Smooth muscle cell (in vitro differentiated cells): ENCODE data around the gene HHAT. TPM values are rescaled to one million over a fixed set of nuclear protein-coding genes. Genes with fewer than 3 reads are reported as not detected.

ENCODE experiments used
- DNase-seq: peaks from one replicate; lab custom pipeline; 2025; ENCODE audit not compliant: unreplicated experiment; lab: John Stamatoyannopoulos, UW
- H2AFZ ChIP-seq: fragments of 200-600 bp; sonication (generic); 2 replicates; pipeline ENCODE4 v1.6.0; 2016; ENCODE audit warnings: antibody characterized with exemption, low read depth, mild to moderate bottlenecking
- H3F3A ChIP-seq: fragments of 200-600 bp; sonication (generic); 2 replicates; pipeline ENCODE4 v1.6.0; 2017; ENCODE audit warnings: antibody characterized with exemption, low read depth
- H3K27ac ChIP-seq: fragments of 200-600 bp; sonication (generic); 2 replicates; pipeline ENCODE4 v1.5.1; 2016; ENCODE audit warnings: low read depth, mild to moderate bottlenecking
- H3K27me3 ChIP-seq: fragments of 200-600 bp; sonication (generic); 2 replicates; pipeline ENCODE4 v1.6.1; 2016; ENCODE audit warnings: low read depth, mild to moderate bottlenecking
- H3K36me3 ChIP-seq: fragments of 200-600 bp; sonication (generic); 2 replicates; pipeline ENCODE4 v1.5.1; 2016; ENCODE audit warnings: low read depth
- H3K4me1 ChIP-seq: fragments of 200-600 bp; sonication (generic); 2 replicates; pipeline ENCODE4 v1.5.1; 2016; ENCODE audit warnings: low read depth
- H3K4me2 ChIP-seq: fragments of 200-600 bp; sonication (generic); 2 replicates; pipeline ENCODE4 v1.6.0; 2016; ENCODE audit warnings: mild to moderate bottlenecking
- H3K4me3 ChIP-seq: fragments of 200-600 bp; sonication (generic); 2 replicates; pipeline ENCODE4 v1.5.1; 2016; ENCODE audit warnings: mild to moderate bottlenecking
- H3K79me2 ChIP-seq: fragments of 200-600 bp; sonication (generic); 2 replicates; pipeline ENCODE4 v1.6.0; 2016; ENCODE audit warnings: low read depth, mild to moderate bottlenecking
- H3K9ac ChIP-seq: fragments of 200-600 bp; sonication (generic); 2 replicates; pipeline ENCODE4 v1.6.0; 2016; ENCODE audit warnings: low read depth
- H3K9me3 ChIP-seq: fragments of 200-600 bp; sonication (generic); replicated peaks from 2 replicates; pipeline ENCODE4 v1.5.1; 2016; ENCODE audit warnings: low read depth
- H4K20me1 ChIP-seq: fragments of 200-600 bp; sonication (generic); 2 replicates; pipeline ENCODE4 v1.6.0; 2016; ENCODE audit warnings: low read depth
- WGBS: methylation state at CpG from one replicate; pipeline ENCODE4 v1.1.7; 2016; ENCODE audit warnings: low lambda C conversion rate; 5-methylcytosine and 5-hydroxymethylcytosine counted together
- polyA plus RNA-seq: library from polyadenylated mRNA; unstranded; fragments of >200 nt; fragmentation: Nextera tagmentation; extraction: Ambion mirVana; gene quantifications from 2 replicates; pipeline ENCODE4 v1.2.1, GENCODE V29; 2016
- total RNA-seq: library from RNA; depleted of rRNA; stranded (reverse); fragments of >200 nt; gene quantifications from 2 replicates; pipeline ENCODE4 v1.2.3, GENCODE V29; 2014
- TF ChIP-seq, protein P1 (sequence below): fragments of 200-600 bp; sonication (generic); IDR thresholded peaks from 2 replicates; pipeline ENCODE4 v1.5.1; 2017; ENCODE audit warnings: borderline replicate concordance, mild to moderate bottlenecking, antibody characterized with exemption; ENCODE audit not compliant: insufficient read depth, poor library complexity, severe bottlenecking

Gene HHAT
- total and polyA plus RNA-seq, 2 experiments from 2014 or later = 4.6 to 9.8 TPM

- WGBS = 61% methylated on average over 3 of the region's 3 CpGs
Measured at GRCh38 chr1:210527091-210527490, 198.4 kb downstream of the HHAT start.

GRCh38 chr1:210531475-210532222 lies 202.9 kb downstream of the HHAT start:
- Histone ChIP-seq H3K4me3 (no peak overlapping the region), H3K27me3 (no peaks in the 10 kb centered on the region), H3K36me3 (no peaks in the 10 kb centered on the region), H3K9ac (no peak overlapping the region), H3F3A (no peaks in the 10 kb centered on the region), H4K20me1 (no peaks in the 10 kb centered on the region), H3K4me1 (peaks cover 9% of the 10 kb centered on the region), H2AFZ (no peak overlapping the region), H3K79me2 (no peaks in the 10 kb centered on the region), H3K4me2 (no peak overlapping the region), H3K27ac (no peak overlapping the region), H3K9me3 (no peaks in the 10 kb centered on the region)
- DNase-seq = no peak
- TF ChIP-seq, protein P1, sequence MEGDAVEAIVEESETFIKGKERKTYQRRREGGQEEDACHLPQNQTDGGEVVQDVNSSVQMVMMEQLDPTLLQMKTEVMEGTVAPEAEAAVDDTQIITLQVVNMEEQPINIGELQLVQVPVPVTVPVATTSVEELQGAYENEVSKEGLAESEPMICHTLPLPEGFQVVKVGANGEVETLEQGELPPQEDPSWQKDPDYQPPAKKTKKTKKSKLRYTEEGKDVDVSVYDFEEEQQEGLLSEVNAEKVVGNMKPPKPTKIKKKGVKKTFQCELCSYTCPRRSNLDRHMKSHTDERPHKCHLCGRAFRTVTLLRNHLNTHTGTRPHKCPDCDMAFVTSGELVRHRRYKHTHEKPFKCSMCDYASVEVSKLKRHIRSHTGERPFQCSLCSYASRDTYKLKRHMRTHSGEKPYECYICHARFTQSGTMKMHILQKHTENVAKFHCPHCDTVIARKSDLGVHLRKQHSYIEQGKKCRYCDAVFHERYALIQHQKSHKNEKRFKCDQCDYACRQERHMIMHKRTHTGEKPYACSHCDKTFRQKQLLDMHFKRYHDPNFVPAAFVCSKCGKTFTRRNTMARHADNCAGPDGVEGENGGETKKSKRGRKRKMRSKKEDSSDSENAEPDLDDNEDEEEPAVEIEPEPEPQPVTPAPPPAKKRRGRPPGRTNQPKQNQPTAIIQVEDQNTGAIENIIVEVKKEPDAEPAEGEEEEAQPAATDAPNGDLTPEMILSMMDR = no peak
- WGBS = 59% methylated on average over 3 of the region's 3 CpGs

More at GRCh38 chr1:210527091-210527490, 198.4 kb downstream of the HHAT start:
- TF ChIP-seq, protein P1 = no peak
- Histone ChIP-seq H2AFZ (no peak overlapping the region), H4K20me1 (no peaks in the 10 kb centered on the region), H3K9me3 (no peaks in the 10 kb centered on the region), H3K4me3 (no peak overlapping the region), H3K27me3 (no peaks in the 10 kb centered on the region), H3K79me2 (no peaks in the 10 kb centered on the region), H3K27ac (no peak overlapping the region), H3K4me2 (no peak overlapping the region), H3F3A (no peaks in the 10 kb centered on the region), H3K36me3 (no peaks in the 10 kb centered on the region), H3K4me1 (no peaks in the 10 kb centered on the region), H3K9ac (no peak overlapping the region)
- no peak for DNase-seq

- WGBS = 77% methylated on average over 1 of the region's 1 CpG
- no peak overlapping the region for H3K4me3 ChIP-seq
- no peak overlapping the region for H3K9ac ChIP-seq
- DNase-seq = no peak
- no peaks in the 10 kb centered on the region for H3K27me3 ChIP-seq
- TF ChIP-seq, protein P1 = no peak
- peaks cover 10% of the 10 kb centered on the region for H3K4me1 ChIP-seq
- H2AFZ ChIP-seq = no peak overlapping the region
- H3K27ac ChIP-seq = no peak overlapping the region
- no peaks in the 10 kb centered on the region for H3F3A ChIP-seq
- no peaks in the 10 kb centered on the region for H3K36me3 ChIP-seq
- H3K79me2 ChIP-seq = no peaks in the 10 kb centered on the region
- H4K20me1 ChIP-seq = no peaks in the 10 kb centered on the region
- H3K9me3 ChIP-seq = no peaks in the 10 kb centered on the region
- H3K4me2 ChIP-seq = no peak overlapping the region
Measured at GRCh38 chr1:210532223-210532598, 203.5 kb downstream of the HHAT start.

- peaks cover 4% of the 10 kb centered on the region for H3K27me3 ChIP-seq
- TF ChIP-seq, protein P1 = no peak
- H3F3A ChIP-seq = no peaks in the 10 kb centered on the region
- H3K4me3 ChIP-seq = no peak overlapping the region
- H3K4me2 ChIP-seq = no peak overlapping the region
- no peaks in the 10 kb centered on the region for H3K36me3 ChIP-seq
- no peaks in the 10 kb centered on the region for H3K79me2 ChIP-seq
- 35% methylated on average over 4 of the region's 4 CpGs for WGBS
- H3K4me1 ChIP-seq = peaks cover 10% of the 10 kb centered on the region
- no peak overlapping the region for H3K27ac ChIP-seq
- no peaks in the 10 kb centered on the region for H3K9me3 ChIP-seq
- DNase-seq = no peak
- H4K20me1 ChIP-seq = no peaks in the 10 kb centered on the region
- no peak overlapping the region for H3K9ac ChIP-seq
- H2AFZ ChIP-seq = no peak overlapping the region
Measured at GRCh38 chr1:210535761-210536160, 207.1 kb downstream of the HHAT start.
